Stimulated activated naive B cell treated with anti-CD40 and anti-IgM and Interleukin-4, amounts not matched to agents 10 μg/mL and 1 μg/mL and 100 μg/mL, for 72 hours (primary cell): ENCODE results near the gene RRAGD.
"Not testable (repeated sequence)": the region's sequence is repeated elsewhere in the genome, so short reads cannot be mapped to it uniquely, and the experiment has no call there.

Experiments
- ATAC-seq, 2 donors: fragments of 150-1000 bp; cut with Tn5 transposase; replicated peaks; 2 replicates each; pipeline ENCODE4 v1.10.0; 2021; ENCODE audit warnings: moderate library complexity in 1 of 2
- DNase-seq: peaks from one replicate; pipeline ENCODE4 v3.0.0; 2021
- H3K27ac Mint-ChIP-seq: one replicate; pipeline ENCODE4 v1.8.0; 2022; ENCODE audit warnings: mild to moderate bottlenecking, mixed read lengths
- H3K27me3 Mint-ChIP-seq, 2 donors: one replicate each; pipeline ENCODE4 v1.8.0; 2022; ENCODE audit warnings: mixed read lengths in 2 of 2
- H3K36me3 Mint-ChIP-seq, 2 donors: one replicate each; pipeline ENCODE4 v1.8.0; 2022; ENCODE audit warnings: mixed read lengths in 2 of 2, mild to moderate bottlenecking in 1 of 2
- H3K4me1 Mint-ChIP-seq, 2 donors: one replicate each; pipeline ENCODE4 v1.8.0; 2022; ENCODE audit warnings: mixed read lengths in 2 of 2, mild to moderate bottlenecking in 1 of 2
- H3K4me3 Mint-ChIP-seq, 2 donors: one replicate each; pipeline ENCODE4 v1.8.0; 2022; ENCODE audit warnings: mild to moderate bottlenecking in 2 of 2, mixed read lengths in 2 of 2, moderate library complexity in 1 of 2
- H3K9me3 Mint-ChIP-seq, 2 donors: one replicate each; pipeline ENCODE4 v1.8.0; 2022; ENCODE audit warnings: mixed read lengths in 2 of 2, mild to moderate bottlenecking in 1 of 2

The RRAGD gene

GRCh38 chr6:89402776-89403175, 9.3 kb downstream of the RRAGD start:
- no peak for DNase-seq
- Mint-ChIP-seq H3K36me3 (peaks cover 15 to 19% of the 10 kb centered on the region in 2 donors), H3K27ac (no peak overlapping the region), H3K4me1 (peaks cover 11 to 29% of the 10 kb centered on the region in 2 donors), H3K27me3 (peaks cover 0 to 3% of the 10 kb centered on the region in 2 donors), H3K9me3 (no peaks in the 10 kb centered on the region), H3K4me3 (no peak overlapping the region)
- no peak for ATAC-seq

- H3K4me3 Mint-ChIP-seq, result no peak overlapping the region
- H3K27ac Mint-ChIP-seq, result no peak overlapping the region
- peaks cover 8 to 24% of the 10 kb centered on the region in 2 donors for H3K4me1 Mint-ChIP-seq
- peaks cover 8 to 17% of the 10 kb centered on the region in 2 donors for H3K36me3 Mint-ChIP-seq
- H3K9me3 Mint-ChIP-seq, result no peaks in the 10 kb centered on the region
- ATAC-seq, result no peak
- H3K27me3 Mint-ChIP-seq, result peaks cover 0 to under 1% of the 10 kb centered on the region in 2 donors
- no peak for DNase-seq
These were observed 11.1 kb downstream of the RRAGD start for GRCh38 chr6:89400912-89401399.

GRCh38 chr6:89400050-89400449, 12.0 kb downstream of the RRAGD start:
- Mint-ChIP-seq H3K4me3 (no peak overlapping the region), H3K27ac (no peak overlapping the region), H3K27me3 (no peaks in the 10 kb centered on the region), H3K9me3 (no peaks in the 10 kb centered on the region), H3K36me3 (peaks cover 5 to 14% of the 10 kb centered on the region in 2 donors), H3K4me1 (peaks cover 8 to 23% of the 10 kb centered on the region in 2 donors)
- no peak for ATAC-seq
- no peak for DNase-seq

- Mint-ChIP-seq H3K4me3 (no peak overlapping the region), H3K27ac (no peak overlapping the region), H3K36me3 (peaks cover 9 to 16% of the 10 kb centered on the region in 2 donors), H3K9me3 (peaks cover 0 to under 1% of the 10 kb centered on the region in 2 donors), H3K27me3 (no peaks in the 10 kb centered on the region), H3K4me1 (peaks cover 8 to 26% of the 10 kb centered on the region in 2 donors)
- no peak for ATAC-seq
- DNase-seq, result no peak
These were observed 13.1 kb downstream of the RRAGD start for GRCh38 chr6:89398762-89399525.

- DNase-seq, H3K4me3 Mint-ChIP-seq, ATAC-seq, H3K27me3 Mint-ChIP-seq, H3K9me3 Mint-ChIP-seq, H3K27ac Mint-ChIP-seq: not testable (repeated sequence)
- Mint-ChIP-seq H3K36me3 (peaks cover 19 to 25% of the 10 kb centered on the region in 2 donors), H3K4me1 (peaks cover 14 to 35% of the 10 kb centered on the region in 2 donors)
These were observed 14.2 kb downstream of the RRAGD start for GRCh38 chr6:89397884-89398283.

GRCh38 chr6:89393659-89394058, 18.4 kb downstream of the RRAGD start:
- Mint-ChIP-seq H3K9me3 (peaks cover 6 to 7% of the 10 kb centered on the region in 2 donors), H3K4me1 (peaks cover 11 to 22% of the 10 kb centered on the region in 2 donors), H3K27me3 (no peaks in the 10 kb centered on the region), H3K36me3 (peaks cover 23 to 27% of the 10 kb centered on the region in 2 donors), H3K27ac (no peak overlapping the region), H3K4me3 (no peak overlapping the region)
- DNase-seq (no peak), ATAC-seq (no peak)

- Mint-ChIP-seq H3K4me3 (no peak overlapping the region), H3K27ac (no peak overlapping the region), H3K27me3 (no peaks in the 10 kb centered on the region), H3K4me1 (peaks cover 15 to 23% of the 10 kb centered on the region in 2 donors), H3K36me3 (peaks cover 20 to 23% of the 10 kb centered on the region in 2 donors), H3K9me3 (peaks cover 6 to 7% of the 10 kb centered on the region in 2 donors)
- DNase-seq, result no peak
- no peak for ATAC-seq
These were observed 19.2 kb downstream of the RRAGD start for GRCh38 chr6:89392823-89393222.

GRCh38 chr6:89388846-89389245, 23.2 kb downstream of the RRAGD start:
- Mint-ChIP-seq H3K36me3 (peaks cover 37 to 38% of the 10 kb centered on the region in 2 donors), H3K27ac (no peak overlapping the region), H3K9me3 (peaks cover 8 to 9% of the 10 kb centered on the region in 2 donors), H3K4me3 (no peak overlapping the region), H3K27me3 (no peaks in the 10 kb centered on the region), H3K4me1 (peaks cover 29 to 50% of the 10 kb centered on the region in 2 donors)
- DNase-seq (no peak), ATAC-seq (no peak)

GRCh38 chr6:89387516-89388201, 24.4 kb downstream of the RRAGD start:
- Mint-ChIP-seq H3K27me3 (no peaks in the 10 kb centered on the region), H3K9me3 (peaks cover 3 to 4% of the 10 kb centered on the region in 2 donors), H3K4me3 (peak overlapping the region; percentile 64 to 69), H3K27ac (peak overlapping the region; percentile 90), H3K36me3 (peaks cover 32 to 37% of the 10 kb centered on the region in 2 donors), H3K4me1 (peaks cover 23 to 41% of the 10 kb centered on the region in 2 donors)
- peak; percentile 95 to 96 for ATAC-seq
- peak; percentile 48 for DNase-seq

- H3K4me1 Mint-ChIP-seq, result peaks cover 23 to 41% of the 10 kb centered on the region in 2 donors
- peak overlapping the region; percentile 64 to 69 for H3K4me3 Mint-ChIP-seq
- H3K27me3 Mint-ChIP-seq, result no peaks in the 10 kb centered on the region
- H3K36me3 Mint-ChIP-seq, result peaks cover 32 to 37% of the 10 kb centered on the region in 2 donors
- ATAC-seq, result peak; percentile 55 to 57
- peaks cover 3 to 4% of the 10 kb centered on the region in 2 donors for H3K9me3 Mint-ChIP-seq
- DNase-seq, result no peak
- H3K27ac Mint-ChIP-seq, result peak overlapping the region; percentile 90
These were observed 25.1 kb downstream of the RRAGD start for GRCh38 chr6:89386917-89387491.

GRCh38 chr6:89385846-89386245, 26.2 kb downstream of the RRAGD start:
- H3K9me3 Mint-ChIP-seq, result peaks cover 2 to 4% of the 10 kb centered on the region in 2 donors
- peaks cover 26 to 33% of the 10 kb centered on the region in 2 donors for H3K36me3 Mint-ChIP-seq
- peaks cover 25 to 49% of the 10 kb centered on the region in 2 donors for H3K4me1 Mint-ChIP-seq
- no peak overlapping the region for H3K4me3 Mint-ChIP-seq
- ATAC-seq, result no peak
- no peak for DNase-seq
- no peaks in the 10 kb centered on the region for H3K27me3 Mint-ChIP-seq
- H3K27ac Mint-ChIP-seq, result no peak overlapping the region

GRCh38 chr6:89385156-89385667, 26.9 kb downstream of the RRAGD start:
- ATAC-seq (peak; percentile 33 to 49), DNase-seq (no peak)
- H3K36me3 Mint-ChIP-seq, result peaks cover 26 to 35% of the 10 kb centered on the region in 2 donors
- peak overlapping the region; percentile 89 for H3K27ac Mint-ChIP-seq
- H3K4me3 Mint-ChIP-seq, result peak overlapping the region; percentile 42 to 58
- H3K27me3 Mint-ChIP-seq, result no peaks in the 10 kb centered on the region
- peaks cover 27 to 55% of the 10 kb centered on the region in 2 donors for H3K4me1 Mint-ChIP-seq
- peaks cover 2 to 4% of the 10 kb centered on the region in 2 donors for H3K9me3 Mint-ChIP-seq

GRCh38 chr6:89381031-89381430, 31.0 kb downstream of the RRAGD start:
- no peak for DNase-seq
- peak; percentile 43 to 63 for ATAC-seq
- Mint-ChIP-seq H3K4me3 (no peak overlapping the region), H3K9me3 (peaks cover 2 to 4% of the 10 kb centered on the region in 2 donors), H3K4me1 (peaks cover 18 to 46% of the 10 kb centered on the region in 2 donors), H3K27me3 (no peaks in the 10 kb centered on the region), H3K27ac (no peak overlapping the region), H3K36me3 (peaks cover 27 to 34% of the 10 kb centered on the region in 2 donors)

- DNase-seq (no peak), ATAC-seq (no peak)
- H3K4me3 Mint-ChIP-seq, result no peak overlapping the region
- H3K36me3 Mint-ChIP-seq, result peaks cover 17 to 20% of the 10 kb centered on the region in 2 donors
- H3K9me3 Mint-ChIP-seq, result no peaks in the 10 kb centered on the region
- H3K4me1 Mint-ChIP-seq, result peaks cover 16 to 38% of the 10 kb centered on the region in 2 donors
- H3K27me3 Mint-ChIP-seq, result no peaks in the 10 kb centered on the region
- no peak overlapping the region for H3K27ac Mint-ChIP-seq
These were observed 32.8 kb downstream of the RRAGD start for GRCh38 chr6:89379281-89379680.
